ENCODE results near the gene NCEH1. TPM values are rescaled to one million over a fixed set of nuclear protein-coding genes. Genes with fewer than 3 reads are reported as not detected.

Gene NCEH1
- total RNA-seq, 2 donors from 2014 or later: 9.1 to 12.7 TPM

- no peak overlapping the region for H3K4me3 ChIP-seq
- DNase-seq (ENCODE audit: low spot score): no peak
- TF ChIP-seq POLR2A (IDR thresholded peaks at IDR 0.05) (no peak), CTCF (IDR thresholded peaks at IDR 0.05) (no peak), POLR2AphosphoS5 (IDR thresholded peaks at IDR 0.05) (no peak)
- H3K27ac ChIP-seq: peak overlapping the region; percentile 28 to 60
- H3K36me3 ChIP-seq: no peaks in the 10 kb centered on the region
- intact Hi-C loops (cut with DNase I): loop anchor here (5.0 kb wide), 1 partner anchor 34 kb away; the partner anchor contains the start of gene NCEH1
- no peaks in the 10 kb centered on the region for H3K27me3 ChIP-seq (replicated peaks; ENCODE audit: insufficient read depth)
- H3K9me3 ChIP-seq: no peaks in the 10 kb centered on the region
- H3K4me1 ChIP-seq (replicated peaks): no peaks in the 10 kb centered on the region
- 6% methylated on average over 1 of the region's 1 CpG for WGBS
Observed at GRCh38 chr3:172678068-172678467, 32.8 kb downstream of the NCEH1 start.

- Histone ChIP-seq H3K4me1 (replicated peaks) (no peaks in the 10 kb centered on the region), H3K27me3 (replicated peaks; ENCODE audit: insufficient read depth) (no peaks in the 10 kb centered on the region), H3K9me3 (no peaks in the 10 kb centered on the region), H3K36me3 (no peaks in the 10 kb centered on the region), H3K4me3 (no peak overlapping the region), H3K27ac (peak overlapping the region in 1 of 2 donors; percentile 60)
- DNase-seq (ENCODE audit: low spot score): no peak
- no peak for TF ChIP-seq POLR2A (IDR thresholded peaks at IDR 0.05)
- TF ChIP-seq POLR2AphosphoS5 (IDR thresholded peaks at IDR 0.05): no peak
- TF ChIP-seq CTCF (IDR thresholded peaks at IDR 0.05): no peak
- intact Hi-C loops (cut with DNase I): loop anchor here (5.0 kb wide), 1 partner anchor 36 kb away; the partner anchor contains the start of gene NCEH1
- WGBS: 67% methylated on average over 21 of the region's 21 CpGs
Observed at GRCh38 chr3:172676196-172676922, 34.5 kb downstream of the NCEH1 start.

GRCh38 chr3:172675441-172676193, 35.2 kb downstream of the NCEH1 start:
- H3K27ac ChIP-seq: no peak overlapping the region
- no peak for TF ChIP-seq POLR2AphosphoS5 (IDR thresholded peaks at IDR 0.05)
- TF ChIP-seq CTCF (IDR thresholded peaks at IDR 0.05): peak; percentile 53 to 81 (median 60)
- TF ChIP-seq POLR2A (IDR thresholded peaks at IDR 0.05): no peak
- 69% methylated on average over 7 of the region's 7 CpGs for WGBS
- H3K9me3 ChIP-seq: no peaks in the 10 kb centered on the region
- H3K4me1 ChIP-seq (replicated peaks): no peaks in the 10 kb centered on the region
- H3K27me3 ChIP-seq (replicated peaks; ENCODE audit: insufficient read depth): no peaks in the 10 kb centered on the region
- H3K36me3 ChIP-seq: no peaks in the 10 kb centered on the region
- intact Hi-C loops (cut with DNase I): loop anchor here (5.0 kb wide), 1 partner anchor 37 kb away; the partner anchor contains the start of gene NCEH1
- no peak for DNase-seq (ENCODE audit: low spot score)
- H3K4me3 ChIP-seq: no peak overlapping the region

- 37% methylated on average over 2 of the region's 2 CpGs for WGBS
- Histone ChIP-seq H3K9me3 (no peaks in the 10 kb centered on the region), H3K4me1 (replicated peaks) (no peaks in the 10 kb centered on the region), H3K27ac (no peak overlapping the region), H3K36me3 (no peaks in the 10 kb centered on the region), H3K4me3 (no peak overlapping the region), H3K27me3 (replicated peaks; ENCODE audit: insufficient read depth) (no peaks in the 10 kb centered on the region)
- TF ChIP-seq POLR2AphosphoS5 (IDR thresholded peaks at IDR 0.05): peak; percentile 37
- peak; percentile 17 to 66 (median 60) for TF ChIP-seq CTCF (IDR thresholded peaks at IDR 0.05)
- TF ChIP-seq POLR2A (IDR thresholded peaks at IDR 0.05): no peak
- intact Hi-C loops (cut with DNase I): no loop called here
- peak; percentile 53 for DNase-seq (ENCODE audit: low spot score)
Observed at GRCh38 chr3:172673210-172673679, 37.6 kb downstream of the NCEH1 start.

Data from prostate gland (tissue), 2 donors.